HCT116 (cell line): Measurements from ENCODE around the gene TCF12.

Experiments used
- FOSL1 ChIP-seq: IDR thresholded peaks from 2 replicates; pipeline ENCODE4 v1.6.1; 2012; ENCODE audit warnings: low read depth
- POLR2A ChIP-seq: IDR thresholded peaks from 2 replicates; pipeline ENCODE4 v1.7.0; 2011; ENCODE audit warnings: borderline replicate concordance; ENCODE audit not compliant: insufficient read depth, insufficient read length; ENCODE audit errors: extremely low read depth
- RAD21 ChIP-seq: IDR thresholded peaks from 2 replicates; pipeline ENCODE4 v1.6.1; 2012; ENCODE audit warnings: low read depth, mild to moderate bottlenecking
- ZNF274 ChIP-seq: fragments of 200-500 bp; sonication (Bioruptor generic); IDR thresholded peaks from 2 replicates; pipeline ENCODE4 v1.6.1; 2014; ENCODE audit warnings: mild to moderate bottlenecking, low read depth, low read length, inconsistent platforms
- TF ChIP-seq, protein P1 (sequence below), 3 experiments: fragments of 200-600 bp in 1 of 3; sonication (generic) in 1 of 3; IDR thresholded peaks in 2 of 3; conservative IDR thresholded peaks in 1 of 3; 2 replicates each; pipeline ENCODE4 v1.5.1; 2012 to 2017; ENCODE audit warnings: low read depth in 2 of 3, low read length in 2 of 3, antibody characterized with exemption in 1 of 3, borderline replicate concordance in 1 of 3, control low read depth in 1 of 3, mild to moderate bottlenecking in 1 of 3, mixed read lengths in 1 of 3, mixed run types in 1 of 3, moderate library complexity in 1 of 3; ENCODE audit not compliant: insufficient read depth in 1 of 3

DNA sequence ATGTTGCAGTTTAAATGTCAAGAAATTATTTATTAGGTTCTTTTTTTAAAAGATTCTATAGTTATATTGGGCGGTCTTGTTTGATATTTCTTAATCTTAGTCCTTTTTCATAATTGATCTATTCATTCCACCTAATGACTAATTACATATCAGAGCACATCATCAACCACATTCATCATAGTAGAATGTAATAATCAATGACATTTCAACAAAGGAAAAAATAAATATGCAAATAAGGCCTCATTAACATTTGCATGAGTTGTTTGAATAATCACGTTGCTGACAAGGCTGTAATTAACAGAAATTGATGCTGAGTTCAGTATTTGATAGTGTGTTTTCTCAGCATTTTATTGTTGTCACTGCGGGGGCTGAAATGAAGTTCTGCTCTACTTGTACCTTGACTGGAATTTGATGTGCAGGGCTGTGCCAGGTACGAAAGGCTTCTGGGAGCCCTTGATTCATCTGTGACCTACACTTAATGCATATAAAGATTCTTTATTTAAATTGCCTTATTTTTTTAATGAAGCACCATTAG lies 215.7 kb downstream of the TCF12 start:
- TF ChIP-seq RAD21 (no peak), FOSL1 (no peak), POLR2A (no peak), ZNF274 (no peak)
- TF ChIP-seq, protein P1, sequence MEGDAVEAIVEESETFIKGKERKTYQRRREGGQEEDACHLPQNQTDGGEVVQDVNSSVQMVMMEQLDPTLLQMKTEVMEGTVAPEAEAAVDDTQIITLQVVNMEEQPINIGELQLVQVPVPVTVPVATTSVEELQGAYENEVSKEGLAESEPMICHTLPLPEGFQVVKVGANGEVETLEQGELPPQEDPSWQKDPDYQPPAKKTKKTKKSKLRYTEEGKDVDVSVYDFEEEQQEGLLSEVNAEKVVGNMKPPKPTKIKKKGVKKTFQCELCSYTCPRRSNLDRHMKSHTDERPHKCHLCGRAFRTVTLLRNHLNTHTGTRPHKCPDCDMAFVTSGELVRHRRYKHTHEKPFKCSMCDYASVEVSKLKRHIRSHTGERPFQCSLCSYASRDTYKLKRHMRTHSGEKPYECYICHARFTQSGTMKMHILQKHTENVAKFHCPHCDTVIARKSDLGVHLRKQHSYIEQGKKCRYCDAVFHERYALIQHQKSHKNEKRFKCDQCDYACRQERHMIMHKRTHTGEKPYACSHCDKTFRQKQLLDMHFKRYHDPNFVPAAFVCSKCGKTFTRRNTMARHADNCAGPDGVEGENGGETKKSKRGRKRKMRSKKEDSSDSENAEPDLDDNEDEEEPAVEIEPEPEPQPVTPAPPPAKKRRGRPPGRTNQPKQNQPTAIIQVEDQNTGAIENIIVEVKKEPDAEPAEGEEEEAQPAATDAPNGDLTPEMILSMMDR (IDR thresholded peaks at IDR 0.05 in 2 of 3, conservative IDR thresholded peaks at IDR 0.05 in 1 of 3; ENCODE audit: borderline replicate concordance in 1 of 3, insufficient read depth in 1 of 3, low read depth in 2 of 3, low read length in 2 of 3), result no peak
